COLO668 (cell line): ENCODE data around the gene TMEM176B.

ENCODE experiments used
- DNase-seq: peaks from one replicate; lab custom pipeline; 2025; ENCODE audit not compliant: unreplicated experiment; lab: John Stamatoyannopoulos, UW

The TMEM176B gene

GRCh38 chr7:150754951-150755350 lies 45.2 kb downstream of the TMEM176B start:
- DNase-seq: no peak

DNA sequence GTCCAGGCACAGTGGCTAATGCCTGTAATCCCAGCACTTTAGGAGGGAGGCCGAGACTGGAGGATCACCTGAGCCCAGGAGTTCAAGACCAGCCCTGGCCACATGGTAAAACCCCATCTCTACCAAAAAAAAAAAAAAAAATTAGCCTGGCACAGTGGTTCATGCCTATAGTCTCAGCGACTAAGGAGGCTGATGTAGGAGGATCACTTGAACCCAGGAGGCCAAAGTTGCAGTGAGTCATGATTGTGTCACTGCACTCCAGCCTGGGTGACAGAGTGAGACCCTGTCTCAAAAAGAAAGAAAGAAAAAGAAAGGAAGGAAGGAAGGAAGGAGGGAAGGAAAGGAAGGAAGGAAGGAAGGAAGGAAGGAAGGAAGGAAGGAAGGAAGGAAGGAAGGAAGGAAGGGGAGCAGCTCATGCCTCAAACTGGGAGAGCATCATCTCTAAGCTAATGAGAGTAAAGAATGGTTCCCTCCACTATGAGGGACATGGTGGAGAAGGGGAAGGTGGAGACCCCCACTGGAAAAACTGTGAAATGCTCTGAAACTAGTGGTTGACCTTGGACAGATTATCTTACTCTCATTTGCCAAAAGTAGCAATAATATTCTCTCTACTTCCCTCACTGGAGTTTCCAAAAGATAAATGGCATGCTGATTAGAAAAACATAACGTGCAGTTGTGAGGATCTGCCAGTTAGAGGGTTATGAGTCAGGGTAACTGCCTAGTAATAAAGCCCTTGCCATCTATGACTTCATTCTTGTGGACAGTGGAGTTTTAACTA lies 46.1 kb downstream of the TMEM176B start:
- no peak for DNase-seq

DNA sequence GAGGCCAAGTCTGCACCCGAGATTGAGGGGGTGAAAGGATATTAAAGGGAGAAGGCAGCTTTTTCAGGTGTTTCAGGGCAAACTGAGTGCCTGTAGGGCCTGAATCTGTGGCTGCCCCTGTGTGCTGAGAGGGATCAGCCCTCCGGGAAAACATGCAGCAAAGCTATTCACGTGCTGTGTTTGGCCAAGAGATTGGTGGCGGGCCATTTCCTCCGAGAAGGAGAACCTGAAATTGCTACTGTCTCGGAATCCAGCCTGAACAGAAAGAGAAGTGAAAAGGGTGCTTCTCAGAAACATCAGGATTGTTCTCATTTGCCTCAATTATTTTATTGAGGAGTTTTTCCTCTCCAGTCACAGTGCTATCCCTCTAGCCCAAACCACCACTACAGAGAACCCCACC lies 46.9 kb downstream of the TMEM176B start:
- no peak for DNase-seq

- DNase-seq: no peak
Observed at GRCh38 chr7:150751702-150752101, 48.5 kb downstream of the TMEM176B start.

DNA sequence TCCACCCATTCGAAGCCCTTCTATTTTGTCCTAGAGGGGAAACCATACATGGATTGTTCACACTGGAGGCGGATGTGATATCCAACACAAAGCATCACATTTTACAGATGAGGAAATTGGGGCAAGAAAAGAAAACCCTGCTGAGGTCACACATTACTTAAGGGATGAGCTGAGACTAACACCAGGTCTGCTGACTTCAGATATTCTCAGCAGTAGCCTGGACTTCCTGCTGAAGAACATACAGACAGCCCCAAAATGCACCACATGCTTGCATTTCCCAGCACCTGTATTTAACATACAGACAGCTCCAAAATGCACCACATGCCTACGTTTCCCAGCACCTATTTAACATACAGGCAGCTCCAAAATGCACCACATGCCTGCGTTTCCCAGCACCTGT lies 51.8 kb downstream of the TMEM176B start:
- DNase-seq: no peak

- DNase-seq: no peak
Observed at GRCh38 chr7:150746921-150747320, 53.2 kb downstream of the TMEM176B start.

DNA sequence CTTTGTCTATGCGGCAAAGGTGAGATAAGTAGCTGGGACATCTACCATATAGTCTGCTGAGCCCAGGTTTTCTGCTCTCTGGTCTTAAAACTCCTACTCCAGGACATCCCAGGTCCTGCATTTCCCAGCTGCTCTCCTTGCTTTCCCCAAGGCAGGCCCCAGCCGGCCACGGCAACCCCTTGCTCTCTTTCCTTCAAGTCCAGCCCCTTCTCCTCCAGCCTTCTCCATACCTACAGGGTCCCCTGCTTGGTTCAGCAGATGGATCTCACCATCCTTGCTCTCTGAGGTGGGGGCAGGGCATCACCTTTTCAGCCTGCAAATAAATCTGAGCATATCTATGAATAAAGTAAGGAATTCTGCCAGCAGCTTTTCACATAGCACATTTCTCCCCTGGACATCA lies 54.3 kb downstream of the TMEM176B start:
- no peak for DNase-seq

DNA sequence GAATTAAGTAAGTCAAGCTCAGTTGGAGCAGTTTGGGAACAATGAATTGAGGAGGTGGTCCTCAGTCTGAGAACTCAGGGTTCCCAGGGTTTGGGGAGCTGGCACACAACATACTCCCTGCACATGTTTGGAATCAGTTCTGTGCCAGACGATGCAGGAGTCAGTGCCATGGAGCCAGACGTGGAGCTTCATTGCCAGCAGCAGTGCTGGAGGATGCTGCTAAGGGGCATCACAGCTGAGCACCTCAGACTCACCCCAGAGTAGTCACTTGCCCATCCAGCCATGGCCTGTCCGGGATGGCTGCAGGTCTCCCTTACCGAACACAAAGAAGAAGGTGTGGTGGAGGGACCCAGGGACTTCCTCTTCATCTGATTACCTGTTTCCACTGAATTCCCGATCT lies 55.1 kb downstream of the TMEM176B start:
- no peak for DNase-seq

GRCh38 chr7:150744041-150744656 lies 56.0 kb downstream of the TMEM176B start:
- DNase-seq: no peak

DNA sequence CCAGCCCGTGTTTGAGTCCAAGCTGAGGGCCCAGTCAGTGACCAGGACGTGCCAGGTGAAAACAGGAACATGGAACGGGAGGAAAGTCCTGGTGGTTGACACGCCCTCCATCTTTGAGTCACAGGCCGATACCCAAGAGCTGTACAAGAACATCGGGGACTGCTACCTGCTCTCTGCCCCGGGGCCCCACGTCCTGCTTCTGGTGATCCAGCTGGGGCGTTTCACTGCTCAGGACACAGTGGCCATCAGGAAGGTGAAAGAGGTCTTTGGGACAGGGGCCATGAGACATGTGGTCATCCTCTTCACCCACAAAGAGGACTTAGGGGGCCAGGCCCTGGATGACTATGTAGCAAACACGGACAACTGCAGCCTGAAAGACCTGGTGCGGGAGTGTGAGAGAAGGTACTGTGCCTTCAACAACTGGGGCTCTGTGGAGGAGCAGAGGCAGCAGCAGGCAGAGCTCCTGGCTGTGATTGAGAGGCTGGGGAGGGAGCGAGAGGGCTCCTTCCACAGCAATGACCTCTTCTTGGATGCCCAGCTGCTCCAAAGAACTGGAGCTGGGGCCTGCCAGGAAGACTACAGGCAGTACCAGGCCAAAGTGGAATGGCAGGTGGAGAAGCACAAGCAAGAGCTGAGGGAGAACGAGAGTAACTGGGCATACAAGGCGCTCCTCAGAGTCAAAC lies 57.7 kb downstream of the TMEM176B start:
- DNase-seq: no peak
